GM19397 (cell line): ENCODE data around the gene ZNF292.
"Not testable (repeated sequence)": the region's sequence is repeated elsewhere in the genome, so short reads cannot be mapped to it uniquely, and the experiment has no call there.

Source experiments
- ATAC-seq: cut with Tn5 transposase; IDR thresholded peaks from one replicate; pipeline ENCODE4 v1.9.1; 2021; ENCODE audit warnings: mild to moderate bottlenecking, moderate library complexity; ENCODE audit not compliant: unreplicated experiment

The ZNF292 gene

DNA sequence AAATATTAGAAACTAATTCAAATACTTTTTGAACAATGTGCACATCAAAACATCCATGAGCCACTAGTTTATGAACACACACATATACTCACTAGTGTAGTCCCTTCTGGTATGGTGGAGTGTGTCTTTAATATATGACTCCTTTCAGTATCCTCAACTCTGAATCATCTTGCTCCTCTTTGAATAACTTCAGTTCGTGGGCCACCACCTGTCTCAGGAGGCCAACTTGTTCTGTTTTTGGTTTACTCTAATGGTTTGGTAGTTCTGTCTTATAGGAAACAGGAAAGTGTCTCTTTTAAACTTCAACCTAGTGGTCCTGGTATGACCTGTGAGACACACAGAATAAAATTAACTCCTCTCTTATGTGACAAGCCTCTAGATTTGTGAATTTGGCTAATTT lies 55.6 kb downstream of the ZNF292 start:
- ATAC-seq, result peak; percentile 98

GRCh38 chr6:87212596-87212995 lies 57.2 kb downstream of the ZNF292 start:
- ATAC-seq, result no peak

GRCh38 chr6:87213364-87213763 lies 58.0 kb downstream of the ZNF292 start:
- no peak for ATAC-seq

GRCh38 chr6:87214831-87215230 lies 59.5 kb downstream of the ZNF292 start:
- ATAC-seq, result no peak

DNA sequence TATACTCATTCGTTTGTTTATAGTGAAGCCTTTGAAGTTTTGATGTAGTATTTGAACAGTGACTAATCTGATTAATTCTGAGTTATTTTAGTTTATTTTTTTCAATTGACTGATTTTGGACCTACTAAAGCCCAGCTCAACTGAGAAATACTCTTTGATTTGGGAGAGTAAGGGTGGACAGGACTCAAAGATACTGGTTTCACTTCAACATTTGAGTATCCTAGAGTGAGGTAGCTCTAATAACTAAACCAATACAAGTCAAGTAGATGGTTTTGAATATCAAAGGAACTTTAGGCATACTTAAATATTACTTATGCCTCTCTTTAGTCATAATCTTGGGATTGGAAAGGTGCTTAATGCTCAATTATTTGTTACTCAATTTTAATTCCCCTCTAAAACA lies 65.6 kb downstream of the ZNF292 start:
- no peak for ATAC-seq

- no peak for ATAC-seq
Measured at GRCh38 chr6:87222676-87223075, 67.3 kb downstream of the ZNF292 start.

DNA sequence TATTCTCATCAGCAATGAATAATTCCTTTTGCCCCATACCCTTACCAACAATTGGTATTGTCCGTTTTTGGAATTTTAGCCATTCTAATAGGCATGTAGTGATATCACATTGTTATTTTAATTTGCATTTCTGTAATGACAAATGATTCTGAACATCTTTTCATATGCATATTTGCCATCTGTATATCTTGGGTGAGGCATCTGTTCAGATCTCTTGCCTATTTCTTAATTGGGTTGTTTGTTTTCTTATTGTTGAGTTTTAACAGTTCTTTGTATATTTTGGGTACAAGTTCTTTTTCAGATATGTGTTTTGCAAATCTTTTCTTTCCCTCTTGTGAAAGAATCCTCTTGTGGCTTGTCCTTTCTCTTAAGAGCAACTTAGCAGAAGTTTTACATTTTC lies 69.6 kb downstream of the ZNF292 start:
- no peak for ATAC-seq

- no peak for ATAC-seq
Measured at GRCh38 chr6:87225511-87225910, 70.1 kb downstream of the ZNF292 start.

DNA sequence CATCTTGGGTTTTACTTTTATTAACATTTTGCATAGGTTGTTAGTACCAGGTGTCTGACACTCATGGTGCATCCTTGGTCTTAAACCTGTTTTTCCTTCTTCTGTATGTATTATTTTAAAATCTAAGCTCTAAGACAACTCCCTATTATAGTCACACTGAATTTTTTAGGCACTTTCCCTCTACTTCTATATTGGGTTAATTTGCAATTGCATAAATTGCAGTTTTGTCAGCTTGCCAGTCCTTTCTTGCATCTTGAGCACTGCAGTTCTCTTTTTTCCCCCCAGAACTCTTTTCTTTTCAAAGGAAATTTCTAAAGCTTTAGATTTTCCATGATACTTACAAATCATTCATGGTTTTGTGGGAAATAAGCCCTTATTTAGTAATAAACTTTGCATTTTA lies 70.6 kb downstream of the ZNF292 start:
- ATAC-seq, result no peak

DNA sequence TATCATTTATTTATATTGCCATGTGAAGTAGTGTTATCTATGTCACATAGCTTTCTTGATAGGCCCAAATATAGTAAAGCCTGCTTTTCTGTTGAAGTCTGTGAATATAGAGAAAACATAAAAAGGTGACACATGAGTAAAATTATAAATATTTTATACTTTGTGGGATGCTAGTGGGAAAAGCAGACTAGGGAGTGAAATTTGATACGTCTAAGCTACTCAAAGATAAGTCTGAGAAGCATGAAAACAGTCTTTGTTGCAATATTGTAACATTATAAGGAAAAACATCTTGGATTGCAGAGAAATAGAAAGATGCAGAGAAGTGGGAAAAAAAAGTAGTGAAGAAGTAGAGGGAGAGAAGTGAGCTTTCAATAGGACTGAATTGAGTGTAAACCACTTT lies 75.4 kb downstream of the ZNF292 start:
- ATAC-seq, result no peak

GRCh38 chr6:87237804-87238203 lies 82.4 kb downstream of the ZNF292 start:
- ATAC-seq, result no peak

- ATAC-seq, result not testable (repeated sequence)
Measured at GRCh38 chr6:87239098-87239635, 83.8 kb downstream of the ZNF292 start.

- no peak for ATAC-seq
Measured at GRCh38 chr6:87241304-87241703, 85.9 kb downstream of the ZNF292 start.

- no peak for ATAC-seq
Measured at GRCh38 chr6:87242311-87242710, 86.9 kb downstream of the ZNF292 start.

GRCh38 chr6:87243812-87244211 lies 88.4 kb downstream of the ZNF292 start:
- no peak for ATAC-seq

GRCh38 chr6:87244380-87244779 lies 89.0 kb downstream of the ZNF292 start:
- no peak for ATAC-seq

DNA sequence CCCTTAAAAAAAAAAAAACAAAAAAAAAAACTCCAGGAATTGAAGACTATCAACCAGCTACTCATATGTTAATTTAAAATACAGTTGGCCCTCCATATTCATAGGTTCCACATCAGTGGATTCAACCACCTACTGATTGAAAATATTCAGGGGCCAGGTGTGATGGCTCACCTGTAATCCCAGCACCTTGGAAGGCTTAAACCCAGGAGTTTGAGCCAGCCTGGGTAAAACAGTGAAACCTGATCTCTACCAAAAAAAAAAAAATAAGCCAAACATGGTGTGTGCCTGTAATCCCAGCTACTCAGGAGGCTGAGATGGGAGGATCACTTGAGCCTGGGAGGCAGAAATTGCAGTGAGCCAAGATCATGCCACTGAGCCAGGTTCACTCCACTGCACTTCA lies 94.7 kb downstream of the ZNF292 start:
- no peak for ATAC-seq

DNA sequence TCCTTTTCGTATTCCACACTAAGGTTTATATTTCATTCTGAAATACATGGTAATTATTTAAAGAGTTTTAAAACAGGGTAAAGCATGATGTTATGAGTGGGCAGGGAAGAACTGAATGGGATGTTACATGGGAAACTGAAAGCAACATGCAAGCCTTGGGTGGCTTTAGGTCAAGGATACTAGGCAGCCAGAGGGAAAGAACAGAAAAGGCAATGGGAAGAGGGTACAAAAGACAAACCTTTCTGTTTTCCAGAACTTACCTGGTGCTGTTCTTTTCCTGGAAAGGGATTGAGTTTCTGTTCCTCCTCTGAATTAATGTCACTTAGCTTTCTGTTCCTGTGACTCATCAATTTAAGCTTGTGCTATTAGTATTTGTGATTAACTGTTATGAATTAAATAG lies 95.9 kb downstream of the ZNF292 start:
- no peak for ATAC-seq

GRCh38 chr6:87251725-87252124 lies 96.4 kb downstream of the ZNF292 start:
- no peak for ATAC-seq

DNA sequence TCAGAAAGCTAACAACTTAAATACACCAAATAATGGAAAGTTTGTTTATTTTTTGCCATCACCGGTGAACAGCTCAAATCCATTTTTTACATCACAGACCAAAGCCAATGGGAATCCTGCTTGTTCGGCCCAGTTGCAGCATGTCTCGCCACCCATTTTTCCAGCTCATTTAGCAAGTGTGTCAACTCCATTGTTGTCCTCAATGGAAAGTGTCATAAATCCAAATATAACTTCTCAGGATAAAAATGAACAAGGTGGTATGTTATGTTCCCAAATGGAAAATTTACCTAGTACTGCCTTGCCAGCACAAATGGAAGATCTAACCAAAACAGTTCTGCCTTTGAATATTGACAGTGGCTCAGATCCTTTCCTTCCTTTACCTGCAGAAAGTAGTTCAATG lies 101.7 kb downstream of the ZNF292 start:
- ATAC-seq, result no peak

- ATAC-seq, result no peak
Measured at GRCh38 chr6:87257565-87257964, 102.2 kb downstream of the ZNF292 start.

- ATAC-seq, result no peak
Measured at GRCh38 chr6:87257975-87258374, 102.6 kb downstream of the ZNF292 start.

DNA sequence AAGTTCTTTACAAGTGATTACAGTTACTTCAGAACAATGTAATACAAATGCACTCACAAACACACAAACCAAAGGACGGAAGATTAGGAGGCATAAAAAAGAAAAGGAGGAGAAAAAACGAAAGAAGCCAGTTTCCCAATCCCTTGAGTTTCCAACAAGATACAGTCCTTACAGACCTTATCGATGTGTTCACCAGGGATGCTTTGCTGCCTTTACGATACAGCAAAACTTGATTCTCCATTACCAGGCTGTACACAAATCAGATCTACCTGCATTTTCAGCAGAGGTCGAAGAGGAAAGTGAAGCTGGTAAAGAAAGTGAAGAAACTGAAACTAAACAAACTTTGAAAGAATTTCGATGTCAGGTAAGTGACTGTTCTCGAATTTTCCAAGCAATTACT lies 104.4 kb downstream of the ZNF292 start:
- no peak for ATAC-seq

- no peak for ATAC-seq
Measured at GRCh38 chr6:87261534-87261933, 106.2 kb downstream of the ZNF292 start.
